Common myeloid progenitor, CD34-positive (primary cell): ENCODE measurements around the gene SMC5.
"Not testable (repeated sequence)": the region's sequence is repeated elsewhere in the genome, so short reads cannot be mapped to it uniquely, and the experiment has no call there.

Experiments used
- CTCF ChIA-PET: fragments of 350-600 bp; sonication (Branson Sonifier 250); formaldehyde crosslinking; loops from one replicate; lab custom pipeline; 2021; ENCODE audit warnings: antibody characterized with exemption; lab: Charles Lee
- POLR2A ChIA-PET: fragments of 350-600 bp; sonication (Branson Sonifier 250); formaldehyde crosslinking; loops from one replicate; lab custom pipeline; 2021; ENCODE audit warnings: antibody characterized with exemption; lab: Charles Lee
- DNase-seq, 3 donors: peaks; one replicate each; pipeline versions ENCODE4 v3.0.0 to v3.0.0-alpha.2; 2013
- H3K27ac ChIP-seq, 2 experiments: 1 replicate in 1 of 2; 2 replicates in 1 of 2; pipeline ENCODE4 v1.7.0; 2013; ENCODE audit warnings: inconsistent platforms in 2 of 2, low read length in 2 of 2, mild to moderate bottlenecking in 2 of 2, low read depth in 1 of 2, moderate library complexity in 1 of 2; ENCODE audit not compliant: severe bottlenecking in 2 of 2, insufficient read depth in 1 of 2, poor library complexity in 1 of 2
- H3K27me3 ChIP-seq, 5 experiments: replicated peaks in 2 of 5; 1 replicate in 3 of 5; 2 replicates in 2 of 5; pipeline versions ENCODE4 v1.6.1 to v1.7.0; 2013; ENCODE audit warnings: low read length in 4 of 5, mild to moderate bottlenecking in 2 of 5, moderate library complexity in 2 of 5, inconsistent platforms in 1 of 5; ENCODE audit not compliant: insufficient read depth in 5 of 5, control insufficient read depth in 4 of 5
- H3K36me3 ChIP-seq, 4 experiments: 1 replicate in 2 of 4; 2 replicates in 2 of 4; pipeline versions ENCODE4 v1.6.1 to v1.7.0; 2013; ENCODE audit warnings: low read length in 3 of 4, control low read depth in 1 of 4, mild to moderate bottlenecking in 1 of 4; ENCODE audit not compliant: control insufficient read depth in 4 of 4, insufficient read depth in 4 of 4
- H3K4me1 ChIP-seq, 4 experiments: 1 replicate in 3 of 4; 2 replicates in 1 of 4; pipeline versions ENCODE4 v1.6.1 to v1.7.1; 2013; ENCODE audit warnings: low read length in 3 of 4, mild to moderate bottlenecking in 3 of 4, control low read depth in 1 of 4, inconsistent platforms in 1 of 4, moderate library complexity in 1 of 4; ENCODE audit not compliant: control insufficient read depth in 4 of 4, insufficient read depth in 4 of 4; ENCODE audit errors: control extremely low read depth in 1 of 4
- H3K4me3 ChIP-seq, 7 experiments: 1 replicate in 4 of 7; 2 replicates in 3 of 7; pipeline versions ENCODE4 v1.5.1 to v1.7.0; 2013; ENCODE audit warnings: mild to moderate bottlenecking in 7 of 7, low read length in 6 of 7, moderate library complexity in 6 of 7, inconsistent platforms in 2 of 7, low read depth in 2 of 7, control low read depth in 1 of 7; ENCODE audit not compliant: insufficient read depth in 4 of 7, control insufficient read depth in 1 of 7; ENCODE audit errors: extremely low read depth in 1 of 7
- H3K9me3 ChIP-seq, 5 experiments: 1 replicate in 4 of 5; 2 replicates in 1 of 5; pipeline versions ENCODE4 v1.6.1 to v1.7.1; 2013; ENCODE audit warnings: low read length in 4 of 5, mild to moderate bottlenecking in 2 of 5, inconsistent platforms in 1 of 5, low read depth in 1 of 5, moderate library complexity in 1 of 5; ENCODE audit not compliant: control insufficient read depth in 4 of 5, insufficient read depth in 2 of 5; ENCODE audit errors: control extremely low read depth in 1 of 5
- WGBS: methylation state at CpG from one replicate; pipeline ENCODE4 v1.1.5; 2013; ENCODE audit not compliant: insufficient coverage; 5-methylcytosine and 5-hydroxymethylcytosine counted together

SMC5 gene

DNA sequence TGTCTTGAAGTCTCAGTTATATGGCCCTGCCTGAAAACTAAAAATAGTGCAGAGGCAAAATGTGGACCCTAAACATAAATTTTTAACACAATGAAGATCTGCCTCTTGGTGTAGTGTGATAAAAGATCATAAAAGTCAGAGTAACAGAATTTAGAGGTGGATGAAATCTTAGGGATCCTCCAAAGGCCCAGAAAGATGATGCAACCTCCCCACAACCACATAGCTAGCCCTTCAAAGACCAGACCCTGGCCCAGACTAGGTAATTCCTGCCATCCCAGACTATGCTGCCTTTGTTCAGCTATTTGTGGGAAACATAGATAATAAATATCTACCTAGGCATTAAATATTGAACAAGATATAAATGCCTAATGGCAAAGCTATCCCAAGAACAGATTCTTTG lies 140.4 kb downstream of the SMC5 start:
- Histone ChIP-seq H3K27me3 (no peaks in the 10 kb centered on the region), H3K4me1 (peaks cover 5 to 21% (median 15%) of the 10 kb centered on the region in 4 experiments)

DNA sequence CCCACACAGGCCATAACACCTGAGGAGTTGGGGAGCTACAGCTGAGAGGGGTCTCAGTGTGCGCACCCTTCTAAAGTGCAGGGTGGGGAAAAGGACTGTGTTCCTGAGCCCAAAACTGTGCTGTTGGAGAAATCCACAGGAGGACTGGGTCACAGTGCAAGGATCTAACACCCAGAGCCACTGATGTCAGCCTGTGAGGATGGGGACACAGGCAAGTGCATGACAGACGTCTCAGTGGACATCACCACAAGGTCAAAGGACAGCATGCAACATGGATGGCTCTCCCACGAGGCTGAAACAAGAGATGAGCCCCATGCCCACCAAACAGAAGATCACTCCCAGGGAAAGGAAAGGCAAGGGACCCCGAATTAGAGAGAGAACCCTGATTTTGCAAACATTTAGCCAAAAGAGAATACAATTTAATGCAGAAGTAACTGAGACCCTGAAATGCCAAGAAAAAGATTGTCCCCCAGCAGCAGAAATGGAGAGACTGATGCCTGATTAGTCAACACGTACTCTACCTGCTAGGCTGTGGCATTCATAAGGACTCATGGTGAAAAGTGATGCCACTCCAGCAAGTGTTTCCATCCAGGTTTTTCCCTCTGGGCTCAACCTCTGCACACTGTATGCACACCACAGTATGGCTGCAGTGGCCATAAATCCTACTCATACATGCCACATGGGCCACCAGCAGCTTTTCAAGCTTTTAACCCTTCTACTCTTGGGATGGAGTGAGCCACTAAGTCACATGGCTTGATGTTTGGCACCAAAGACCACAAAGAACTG lies 141.5 kb downstream of the SMC5 start:
- Histone ChIP-seq H3K4me1 (peaks cover 5 to 21% (median 15%) of the 10 kb centered on the region in 4 experiments), H3K36me3 (no peaks in the 10 kb centered on the region), H3K9me3 (no peaks in the 10 kb centered on the region), H3K27ac (no peak overlapping the region), H3K27me3 (no peaks in the 10 kb centered on the region), H3K4me3 (no peak overlapping the region)
- DNase-seq = no peak
- 100% methylated on average over 4 of the region's 5 CpGs for WGBS
- CTCF ChIA-PET = interaction anchor here (1.0 to 2.0 kb wide), 4 partner anchors 8 to 14 kb away, joined by 3 to 8 read pairs (median 4); partner anchors contain the start of gene KLF9
- POLR2A ChIA-PET = interaction anchor here (0.6 kb wide), 1 partner anchor 82 kb away, joined by 3 read pairs; no protein-coding TSS in a partner anchor

More for the DNA sequence above, 140.4 kb downstream of the SMC5 start:
- no peaks in the 10 kb centered on the region for H3K36me3 ChIP-seq
- H3K4me3 ChIP-seq = no peak overlapping the region
- ChIA-PET CTCF (interaction anchor here (1.2 to 2.0 kb wide), 4 partner anchors 9 to 15 kb away, joined by 5 to 8 read pairs (median 6); partner anchors contain the start of gene KLF9), POLR2A (no interaction called here)
- DNase-seq = no peak
- no peak overlapping the region for H3K27ac ChIP-seq
- H3K9me3 ChIP-seq = no peaks in the 10 kb centered on the region

DNA sequence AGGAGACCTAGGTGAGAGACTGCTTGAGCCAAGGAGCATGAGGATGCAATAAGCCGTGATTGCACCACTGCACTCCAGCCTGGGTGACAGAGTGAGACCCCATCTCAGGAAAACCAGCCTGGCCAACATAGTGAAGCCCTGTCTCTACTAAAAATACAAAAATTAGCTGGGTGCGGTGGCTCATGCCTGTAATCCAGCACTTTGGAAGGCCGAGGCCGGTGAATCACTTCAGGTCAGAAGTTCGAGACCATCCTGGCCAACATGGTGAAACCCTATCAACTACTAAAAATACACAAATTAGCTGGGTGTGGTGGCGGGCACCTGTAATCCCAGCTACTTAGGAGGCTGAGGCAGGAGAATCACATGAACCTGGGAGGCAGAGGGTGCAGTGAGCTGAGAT lies 142.5 kb downstream of the SMC5 start:
- H3K27ac ChIP-seq, H3K9me3 ChIP-seq, POLR2A ChIA-PET, H3K36me3 ChIP-seq, H3K27me3 ChIP-seq, H3K4me3 ChIP-seq, DNase-seq: not testable (repeated sequence)
- CTCF ChIA-PET = interaction anchor here (1.1 to 1.5 kb wide), 3 partner anchors 8 to 13 kb away, joined by 3 read pairs; partner anchors contain the start of gene KLF9
- H3K4me1 ChIP-seq = peaks cover 5 to 26% (median 18%) of the 10 kb centered on the region in 4 experiments
- 98% methylated on average over 4 of the region's 6 CpGs for WGBS

DNA sequence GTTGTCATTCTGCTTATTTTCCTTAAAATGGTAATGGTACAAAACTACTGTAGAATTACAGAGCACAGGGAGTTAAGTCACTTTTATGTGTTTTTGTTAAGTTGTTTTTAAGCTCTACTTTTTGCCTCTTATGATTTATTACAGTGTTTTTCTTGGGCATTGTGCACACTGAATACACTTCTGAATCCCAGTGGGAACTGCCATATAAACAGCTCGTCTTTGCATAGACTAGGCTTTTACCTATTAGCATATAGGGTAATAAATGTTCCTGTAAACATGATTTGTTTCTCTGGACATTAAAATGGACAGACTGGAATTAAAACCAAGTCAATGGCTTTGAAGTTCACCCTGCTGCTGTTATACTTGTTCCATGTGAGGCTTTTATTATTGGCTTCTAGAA lies 143.4 kb downstream of the SMC5 start:
- CTCF ChIA-PET = interaction anchor here (0.7 to 1.5 kb wide), 4 partner anchors 9 to 200 kb away, joined by 3 read pairs; no protein-coding TSS in a partner anchor
- DNase-seq = no peak

DNA sequence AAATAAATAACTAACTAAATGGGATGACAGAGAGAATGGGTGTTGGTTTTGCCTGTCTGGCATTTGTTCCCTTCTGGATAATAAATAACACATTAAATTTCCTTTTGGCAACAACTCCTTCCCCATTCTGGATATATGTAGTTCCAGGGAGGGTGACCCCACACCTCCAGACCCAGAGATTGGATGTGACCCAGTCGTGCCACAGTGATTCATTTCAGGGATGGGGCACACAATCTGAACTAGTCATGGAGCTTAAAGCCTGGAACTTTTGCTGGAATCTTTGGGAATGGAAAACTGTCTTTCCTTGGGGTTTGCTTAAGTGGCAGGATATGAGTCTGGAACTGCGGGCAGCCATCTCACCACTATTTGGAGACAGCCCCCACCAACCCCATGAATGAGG lies 144.4 kb downstream of the SMC5 start:
- peaks cover 3 to 25% (median 16%) of the 10 kb centered on the region in 4 experiments for H3K4me1 ChIP-seq

More for the DNA sequence above, 143.4 kb downstream of the SMC5 start:
- Histone ChIP-seq H3K27me3 (no peaks in the 10 kb centered on the region), H3K36me3 (no peaks in the 10 kb centered on the region), H3K27ac (no peak overlapping the region), H3K9me3 (no peaks in the 10 kb centered on the region), H3K4me3 (no peak overlapping the region), H3K4me1 (peaks cover 8 to 32% (median 23%) of the 10 kb centered on the region in 4 experiments)
- POLR2A ChIA-PET = no interaction called here
- WGBS = no CpG with 5 or more reads among the region's 1 CpG

DNA sequence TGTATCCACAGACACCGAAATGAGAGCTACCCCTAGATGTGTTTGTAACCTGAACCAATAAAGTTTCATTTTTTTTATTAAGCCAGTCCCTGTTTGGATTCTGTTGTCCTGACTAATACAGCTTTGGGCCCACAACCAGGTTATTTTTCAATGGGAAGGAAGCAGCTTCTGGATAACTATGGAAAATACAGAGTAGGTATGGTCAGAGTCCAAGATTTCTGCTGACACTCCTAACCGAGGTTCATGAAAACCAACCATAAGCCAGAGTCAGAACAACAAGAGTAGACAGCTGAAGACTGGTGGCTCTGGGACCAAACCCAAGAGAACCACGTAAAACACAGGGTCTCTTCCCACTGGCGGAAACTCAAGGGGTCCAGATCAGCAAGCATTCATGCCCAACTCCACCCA lies 144.8 kb downstream of the SMC5 start:
- H3K9me3 ChIP-seq = no peaks in the 10 kb centered on the region
- DNase-seq = no peak
- no peaks in the 10 kb centered on the region for H3K27me3 ChIP-seq
- ChIA-PET CTCF (interaction anchor here (1.2 to 2.0 kb wide), 4 partner anchors 11 to 161 kb away, joined by 3 to 5 read pairs (median 4); partner anchors contain the start of gene KLF9), POLR2A (interaction anchor here (0.9 to 1.0 kb wide), 2 partner anchors 9 to 16 kb away, joined by 3 to 6 read pairs; no protein-coding TSS in a partner anchor)
- H3K4me3 ChIP-seq = no peak overlapping the region
- H3K36me3 ChIP-seq = no peaks in the 10 kb centered on the region
- no peak overlapping the region for H3K27ac ChIP-seq
- H3K4me1 ChIP-seq = peaks cover 3 to 21% (median 13%) of the 10 kb centered on the region in 4 experiments
- 100% methylated on average over 3 of the region's 4 CpGs for WGBS

More for the DNA sequence above, 144.4 kb downstream of the SMC5 start:
- WGBS = 100% methylated on average over 2 of the region's 2 CpGs
- ChIA-PET POLR2A (interaction anchor here (0.9 to 1.0 kb wide), 2 partner anchors 9 to 16 kb away, joined by 3 to 6 read pairs; no protein-coding TSS in a partner anchor), CTCF (interaction anchor here (1.2 to 2.0 kb wide), 3 partner anchors 12 to 65 kb away, joined by 3 to 5 read pairs (median 5); partner anchors contain the start of gene KLF9)
- Histone ChIP-seq H3K27ac (no peak overlapping the region), H3K36me3 (no peaks in the 10 kb centered on the region), H3K4me3 (no peak overlapping the region), H3K27me3 (no peaks in the 10 kb centered on the region), H3K9me3 (no peaks in the 10 kb centered on the region)
- no peak for DNase-seq
